ENCODE data around the gene FOCAD.

FOCAD gene

GRCh38 chr9:20984506-20984905, 300.4 kb downstream of the FOCAD start:
- Mint-ChIP-seq H3K4me1 (no peaks in the 10 kb centered on the region), H3K9me3 (no peaks in the 10 kb centered on the region), H3K27ac (no peak overlapping the region), H3K27me3 (no peaks in the 10 kb centered on the region), H3K36me3 (peaks cover 30% of the 10 kb centered on the region), H3K4me3 (no peak overlapping the region)
- no peak for DNase-seq
- CTCF ChIA-PET, result no interaction called here

- DNase-seq, result no peak
- Mint-ChIP-seq H3K9me3 (no peaks in the 10 kb centered on the region), H3K27ac (no peak overlapping the region), H3K4me1 (no peaks in the 10 kb centered on the region), H3K27me3 (no peaks in the 10 kb centered on the region), H3K4me3 (no peak overlapping the region), H3K36me3 (peaks cover 44% of the 10 kb centered on the region)
- CTCF ChIA-PET, result interaction anchor here (0.8 to 1.0 kb wide), 2 partner anchors 10 to 44 kb away, joined by 3 to 4 read pairs; no protein-coding TSS in a partner anchor
Observed at GRCh38 chr9:20985851-20986600, 302.0 kb downstream of the FOCAD start.

GRCh38 chr9:20987521-20987920, 303.5 kb downstream of the FOCAD start:
- Mint-ChIP-seq H3K36me3 (peaks cover 47% of the 10 kb centered on the region), H3K9me3 (no peaks in the 10 kb centered on the region), H3K27ac (no peak overlapping the region), H3K4me1 (no peaks in the 10 kb centered on the region), H3K27me3 (no peaks in the 10 kb centered on the region), H3K4me3 (no peak overlapping the region)
- no peak for DNase-seq
- CTCF ChIA-PET, result no interaction called here

- Mint-ChIP-seq H3K27ac (no peak overlapping the region), H3K4me3 (no peak overlapping the region), H3K36me3 (peaks cover 48% of the 10 kb centered on the region), H3K4me1 (no peaks in the 10 kb centered on the region), H3K27me3 (no peaks in the 10 kb centered on the region), H3K9me3 (no peaks in the 10 kb centered on the region)
- CTCF ChIA-PET, result no interaction called here
- no peak for DNase-seq
Observed at GRCh38 chr9:20988061-20988460, 304.0 kb downstream of the FOCAD start.

GRCh38 chr9:20988671-20989315, 304.7 kb downstream of the FOCAD start:
- Mint-ChIP-seq H3K27ac (no peak overlapping the region), H3K27me3 (no peaks in the 10 kb centered on the region), H3K4me3 (no peak overlapping the region), H3K4me1 (no peaks in the 10 kb centered on the region), H3K9me3 (no peaks in the 10 kb centered on the region), H3K36me3 (peaks cover 51% of the 10 kb centered on the region)
- DNase-seq, result no peak
- CTCF ChIA-PET, result no interaction called here

GRCh38 chr9:20989923-20990341, 305.9 kb downstream of the FOCAD start:
- CTCF ChIA-PET, result no interaction called here

GRCh38 chr9:20990867-20991266, 306.8 kb downstream of the FOCAD start:
- DNase-seq, result no peak
- H3K36me3 Mint-ChIP-seq, result peaks cover 67% of the 10 kb centered on the region

More at GRCh38 chr9:20989923-20990341, 305.9 kb downstream of the FOCAD start:
- no peak overlapping the region for H3K27ac Mint-ChIP-seq
- no peaks in the 10 kb centered on the region for H3K27me3 Mint-ChIP-seq
- H3K4me1 Mint-ChIP-seq, result no peaks in the 10 kb centered on the region
- H3K36me3 Mint-ChIP-seq, result peaks cover 57% of the 10 kb centered on the region
- DNase-seq, result no peak
- H3K4me3 Mint-ChIP-seq, result no peak overlapping the region
- no peaks in the 10 kb centered on the region for H3K9me3 Mint-ChIP-seq

GRCh38 chr9:20994486-20994885, 310.4 kb downstream of the FOCAD start:
- no peak overlapping the region for H3K27ac Mint-ChIP-seq
- DNase-seq, result no peak
- no peaks in the 10 kb centered on the region for H3K27me3 Mint-ChIP-seq
- H3K36me3 Mint-ChIP-seq, result peaks cover 71% of the 10 kb centered on the region
- CTCF ChIA-PET, result no interaction called here
- peaks cover 27% of the 10 kb centered on the region for H3K4me1 Mint-ChIP-seq
- no peaks in the 10 kb centered on the region for H3K9me3 Mint-ChIP-seq
- no peak overlapping the region for H3K4me3 Mint-ChIP-seq

More at GRCh38 chr9:20990867-20991266, 306.8 kb downstream of the FOCAD start:
- Mint-ChIP-seq H3K4me3 (no peak overlapping the region), H3K27me3 (no peaks in the 10 kb centered on the region), H3K4me1 (peaks cover 4% of the 10 kb centered on the region), H3K9me3 (no peaks in the 10 kb centered on the region), H3K27ac (no peak overlapping the region)
- CTCF ChIA-PET, result no interaction called here

- no peak overlapping the region for H3K27ac Mint-ChIP-seq
- H3K27me3 Mint-ChIP-seq, result no peaks in the 10 kb centered on the region
- H3K36me3 Mint-ChIP-seq, result peaks cover 69% of the 10 kb centered on the region
- CTCF ChIA-PET, result interaction anchor here (0.9 kb wide), 1 partner anchor 9 kb away, joined by 3 read pairs; no protein-coding TSS in a partner anchor
- H3K9me3 Mint-ChIP-seq, result no peaks in the 10 kb centered on the region
- no peak overlapping the region for H3K4me3 Mint-ChIP-seq
- no peak for DNase-seq
- peaks cover 27% of the 10 kb centered on the region for H3K4me1 Mint-ChIP-seq
Observed at GRCh38 chr9:20995616-20996015, 311.6 kb downstream of the FOCAD start.

- H3K4me1 Mint-ChIP-seq, result peaks cover 37% of the 10 kb centered on the region
- H3K27ac Mint-ChIP-seq, result peak overlapping the region; percentile 77
- CTCF ChIA-PET, result interaction anchor here (0.5 to 1.1 kb wide), 2 partner anchors 21 to 112 kb away, joined by 3 to 4 read pairs; no protein-coding TSS in a partner anchor
- H3K9me3 Mint-ChIP-seq, result peaks cover 5% of the 10 kb centered on the region
- H3K4me3 Mint-ChIP-seq, result no peak overlapping the region
- H3K27me3 Mint-ChIP-seq, result no peaks in the 10 kb centered on the region
- DNase-seq, result no peak
- H3K36me3 Mint-ChIP-seq, result peaks cover 70% of the 10 kb centered on the region
Observed at GRCh38 chr9:20996809-20997208, 312.8 kb downstream of the FOCAD start.

GRCh38 chr9:20997503-20998076, 313.5 kb downstream of the FOCAD start:
- H3K4me1 Mint-ChIP-seq, result peaks cover 44% of the 10 kb centered on the region
- CTCF ChIA-PET, result interaction anchor here (1.1 kb wide), 2 partner anchors 112 to 156 kb away, joined by 3 to 4 read pairs; no protein-coding TSS in a partner anchor
- DNase-seq, result no peak
- peak overlapping the region; percentile 77 for H3K27ac Mint-ChIP-seq
- no peaks in the 10 kb centered on the region for H3K27me3 Mint-ChIP-seq
- no peak overlapping the region for H3K4me3 Mint-ChIP-seq
- H3K9me3 Mint-ChIP-seq, result peaks cover 9% of the 10 kb centered on the region
- peaks cover 72% of the 10 kb centered on the region for H3K36me3 Mint-ChIP-seq

- Mint-ChIP-seq H3K27me3 (no peaks in the 10 kb centered on the region), H3K4me3 (no peak overlapping the region), H3K27ac (peak overlapping the region; percentile 67), H3K36me3 (peaks cover 65% of the 10 kb centered on the region), H3K4me1 (peaks cover 33% of the 10 kb centered on the region), H3K9me3 (peaks cover 9% of the 10 kb centered on the region)
- DNase-seq, result no peak
- CTCF ChIA-PET, result no interaction called here
Observed at GRCh38 chr9:21001581-21001980, 317.5 kb downstream of the FOCAD start.

GRCh38 chr9:21002040-21002439, 318.0 kb downstream of the FOCAD start:
- Mint-ChIP-seq H3K9me3 (peaks cover 9% of the 10 kb centered on the region), H3K4me1 (peaks cover 29% of the 10 kb centered on the region), H3K4me3 (no peak overlapping the region), H3K36me3 (peaks cover 65% of the 10 kb centered on the region), H3K27me3 (no peaks in the 10 kb centered on the region), H3K27ac (peak overlapping the region; percentile 67)
- no peak for DNase-seq
- CTCF ChIA-PET, result no interaction called here

- H3K9me3 Mint-ChIP-seq, result no peaks in the 10 kb centered on the region
- DNase-seq, result no peak
- no peak overlapping the region for H3K4me3 Mint-ChIP-seq
- CTCF ChIA-PET, result no interaction called here
- no peaks in the 10 kb centered on the region for H3K27me3 Mint-ChIP-seq
- H3K27ac Mint-ChIP-seq, result no peak overlapping the region
- peaks cover 63% of the 10 kb centered on the region for H3K36me3 Mint-ChIP-seq
- no peaks in the 10 kb centered on the region for H3K4me1 Mint-ChIP-seq
Observed at GRCh38 chr9:21015129-21015815, 331.2 kb downstream of the FOCAD start.
